Tracheal epithelial cell (primary cell): ENCODE results near the gene DENND4C. TPM values are rescaled to one million over a fixed set of nuclear protein-coding genes. Genes with fewer than 3 reads are reported as not detected.

ENCODE experiments used
- total RNA-seq: library from RNA; depleted of rRNA; stranded (reverse); fragments of >200 nt; gene quantifications from 2 replicates; pipeline ENCODE4 v1.2.1, GENCODE V29; 2014

The DENND4C gene
- 69.4 and 88.2 TPM in 2 replicates for total RNA-seq

GRCh38 chr9:19230355-19231125 lies at the start of gene DENND4C:
Gene DENND4C, plus strand, starts transcription at chr9:19230693. Its CDS starts 45,482 bp downstream, at chr9:19276175.

GRCh38 chr9:19408693-19409400 lies 178.4 kb downstream of the DENND4C start, which contains the start of gene ACER2:
Gene ACER2, plus strand, starts transcription at chr9:19409009. Its CDS starts 76 bp downstream, at chr9:19409085.

Other genes with a start within 250 kb of the DENND4C start
- not detected in 2 replicates for gene SAXO1, start 197.5 kb upstream of the DENND4C start, total RNA-seq
- 19.4 and 28.0 TPM in 2 replicates for gene RRAGA, start 181.3 kb upstream of the DENND4C start, total RNA-seq
- 18.5 and 20.7 TPM in 2 replicates for gene HAUS6, start 127.8 kb upstream of the DENND4C start, total RNA-seq
- gene PLIN2, start 103.2 kb upstream of the DENND4C start, total RNA-seq = 157 and 185 TPM in 2 replicates
- gene RPS6, start 149.5 kb downstream of the DENND4C start, total RNA-seq = 1,928 and 3,707 TPM in 2 replicates
- 7.7 and 9.4 TPM in 2 replicates for gene ACER2, start 178.3 kb downstream of the DENND4C start, total RNA-seq